GM19193 (cell line): ENCODE data around the gene SELPLG.

Source experiments
- POLR2A ChIP-seq: IDR thresholded peaks from 4 replicates; pipeline ENCODE4 v1.6.1; 2011; ENCODE audit not compliant: insufficient read depth, insufficient read length; ENCODE audit errors: extremely low read depth

Gene SELPLG

DNA sequence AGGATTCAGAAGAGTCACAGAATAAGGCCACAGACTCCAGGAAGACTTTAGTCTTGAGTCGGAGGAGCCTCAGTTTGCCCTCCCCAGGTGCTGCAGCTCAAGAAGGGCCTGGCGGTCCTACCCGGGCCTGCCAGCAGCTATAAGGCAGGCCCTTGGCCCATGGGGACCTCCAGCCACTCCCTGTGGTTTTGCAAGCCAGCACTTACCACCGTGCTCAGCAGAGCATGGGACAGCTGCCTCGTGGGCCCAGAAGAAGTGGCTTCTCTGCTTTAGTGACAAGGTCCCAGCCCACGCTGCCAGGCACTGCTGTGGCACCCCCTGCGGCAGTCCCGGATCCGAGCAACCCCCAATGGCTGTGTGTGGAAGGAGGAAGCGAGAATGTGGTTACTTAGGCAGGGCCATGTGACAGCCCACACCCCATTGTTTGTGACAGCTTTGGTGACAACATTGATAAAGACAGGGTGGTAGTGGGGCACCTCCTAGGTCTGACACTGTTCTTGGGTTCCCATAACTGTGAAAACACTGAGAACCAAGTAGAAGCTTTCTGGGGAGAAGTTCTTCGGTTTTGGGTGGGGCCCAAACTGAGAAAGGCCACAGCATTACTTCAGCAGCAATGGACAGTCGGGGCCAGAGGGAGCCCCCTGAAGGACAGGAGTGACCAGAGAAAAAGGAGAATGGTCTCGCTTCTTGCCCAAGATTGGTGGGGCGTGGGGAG lies at the start of gene SELPLG:
Gene SELPLG, minus strand, starts transcription at position 361 of the 715 bp plus-strand sequence. CDS start 9,587 bp downstream, outside the sequence.
- peak; percentile 54 for TF ChIP-seq POLR2A

DNA sequence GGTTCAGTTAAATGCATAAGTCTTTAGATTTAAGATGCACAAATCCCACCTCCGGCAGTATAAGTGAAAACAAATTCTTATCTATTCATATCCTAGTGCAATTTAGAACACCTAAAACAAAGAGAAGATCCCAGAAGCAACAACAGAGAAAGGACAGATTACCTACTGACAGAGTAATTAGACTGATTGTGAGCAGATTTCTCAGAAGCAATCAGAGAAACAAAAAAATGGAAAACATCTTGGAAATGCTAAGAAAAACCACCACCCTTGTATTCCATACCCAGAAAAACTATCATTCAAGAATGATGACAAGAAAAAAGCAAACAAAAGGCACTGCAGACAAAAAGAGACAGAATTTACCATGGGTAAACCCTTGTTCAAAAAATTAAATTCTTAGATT lies 47.6 kb upstream of the SELPLG start:
- TF ChIP-seq POLR2A, result no peak

DNA sequence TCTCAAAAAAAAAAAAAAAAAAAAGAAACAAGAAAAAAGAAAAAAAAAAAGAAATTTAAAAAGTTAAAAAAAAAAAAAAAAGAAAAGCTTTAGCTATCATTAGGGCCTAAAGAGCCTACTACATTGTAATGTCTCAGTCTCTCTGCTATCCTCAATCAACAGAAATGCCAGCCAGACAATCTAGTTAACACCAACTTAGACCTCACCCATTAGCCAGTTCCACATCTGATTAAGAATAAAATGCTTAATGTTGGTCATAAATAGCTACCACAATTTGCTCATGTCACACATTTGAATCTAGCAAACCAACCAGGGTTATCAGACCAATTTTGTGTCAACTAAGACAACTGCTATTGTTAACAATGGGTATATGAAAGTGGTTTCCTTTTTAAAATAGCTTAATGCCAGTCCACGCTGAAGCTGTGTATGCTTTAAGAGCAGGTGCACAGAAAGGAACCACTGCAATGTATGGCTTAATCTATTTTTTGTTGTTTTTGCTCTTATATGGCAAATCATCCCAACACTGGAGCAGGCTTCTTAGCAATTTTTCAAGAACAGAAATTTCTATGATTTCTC lies 45.5 kb upstream of the SELPLG start:
- no peak for TF ChIP-seq POLR2A

DNA sequence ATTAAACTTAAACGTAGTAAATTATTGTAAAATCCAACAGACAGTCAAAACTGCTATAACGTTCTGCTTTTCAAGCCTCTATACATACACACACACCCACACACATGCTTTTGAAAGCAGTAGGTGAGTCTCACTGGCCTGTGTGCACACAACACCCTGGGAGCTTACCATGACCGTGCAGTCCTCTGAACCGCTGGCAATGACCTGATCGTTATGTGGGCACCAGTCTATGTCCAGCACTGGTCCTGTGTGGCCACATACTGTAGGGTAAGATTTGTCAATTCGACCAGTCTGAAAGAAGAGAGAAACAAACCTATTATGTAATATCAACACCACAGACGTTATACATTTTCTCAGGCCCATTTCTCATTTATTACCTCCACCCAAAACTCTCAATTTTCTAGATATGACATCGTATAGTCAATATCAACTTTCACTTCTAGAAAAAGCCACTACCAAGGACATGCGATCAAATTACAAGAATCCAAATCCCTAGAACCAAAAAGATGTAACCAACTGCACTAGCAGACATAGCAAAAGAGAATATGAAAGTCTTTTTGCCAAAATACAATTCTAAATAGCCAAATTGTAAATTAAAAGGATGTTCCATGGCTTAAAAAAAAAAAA lies 44.5 kb upstream of the SELPLG start:
- no peak for TF ChIP-seq POLR2A

DNA sequence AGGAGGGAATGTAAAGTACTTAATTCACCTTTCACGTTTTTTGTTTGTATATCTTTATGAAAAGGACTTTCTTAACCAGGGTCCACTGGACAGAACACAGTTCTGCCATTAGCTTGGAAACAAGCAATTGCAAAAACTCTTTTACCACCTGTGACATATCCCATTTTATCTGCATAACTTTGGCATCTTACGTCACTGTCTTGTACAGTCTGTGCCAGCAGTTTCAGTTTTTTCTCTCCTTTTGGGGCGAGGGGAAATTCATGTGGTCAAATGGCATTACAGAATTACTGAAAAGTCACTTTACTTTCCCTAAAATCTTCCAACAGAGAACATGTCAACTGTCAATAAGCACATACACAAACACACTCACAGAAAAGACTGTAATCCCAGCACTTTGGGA lies 43.7 kb upstream of the SELPLG start:
- TF ChIP-seq POLR2A, result no peak

DNA sequence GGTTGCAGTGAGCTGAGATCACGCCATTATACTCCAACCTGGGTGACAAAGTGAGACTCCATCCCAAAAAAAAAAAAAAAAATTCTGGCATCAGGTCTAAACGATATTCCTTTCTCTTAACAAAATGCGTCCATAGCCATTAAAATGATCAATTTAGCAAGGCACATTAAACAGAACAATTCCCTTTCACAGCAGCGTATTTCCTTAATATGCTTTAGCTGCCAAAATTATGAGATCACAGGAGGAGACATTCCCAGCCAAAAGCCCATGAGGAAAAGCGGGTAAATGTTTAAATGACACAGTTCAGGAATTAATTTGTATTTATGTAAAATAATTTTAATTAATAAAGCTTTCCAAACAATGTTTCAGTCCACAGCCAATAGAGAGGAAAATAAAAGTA lies 43.0 kb upstream of the SELPLG start:
- TF ChIP-seq POLR2A, result no peak

- no peak for TF ChIP-seq POLR2A
Measured at GRCh38 chr12:108675792-108676191, 42.1 kb upstream of the SELPLG start.

DNA sequence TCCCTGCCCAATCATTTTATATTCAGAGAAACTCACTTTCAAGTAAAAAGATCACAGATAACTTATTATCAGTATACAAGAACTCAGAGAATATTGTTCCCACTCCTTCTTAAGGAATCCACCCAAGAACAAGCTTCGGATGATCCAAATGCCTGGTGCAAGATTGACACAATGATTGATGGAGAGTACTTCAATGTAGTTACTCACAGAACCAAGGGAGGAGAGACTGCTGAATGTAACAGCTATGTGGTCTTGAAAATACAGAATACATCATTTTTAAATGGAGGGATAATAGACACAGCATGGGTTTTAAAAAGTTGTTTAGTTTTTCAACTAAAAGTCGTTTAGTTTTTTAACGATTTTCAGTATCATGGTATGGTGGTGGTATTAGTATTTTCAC lies 38.4 kb upstream of the SELPLG start:
- no peak for TF ChIP-seq POLR2A

DNA sequence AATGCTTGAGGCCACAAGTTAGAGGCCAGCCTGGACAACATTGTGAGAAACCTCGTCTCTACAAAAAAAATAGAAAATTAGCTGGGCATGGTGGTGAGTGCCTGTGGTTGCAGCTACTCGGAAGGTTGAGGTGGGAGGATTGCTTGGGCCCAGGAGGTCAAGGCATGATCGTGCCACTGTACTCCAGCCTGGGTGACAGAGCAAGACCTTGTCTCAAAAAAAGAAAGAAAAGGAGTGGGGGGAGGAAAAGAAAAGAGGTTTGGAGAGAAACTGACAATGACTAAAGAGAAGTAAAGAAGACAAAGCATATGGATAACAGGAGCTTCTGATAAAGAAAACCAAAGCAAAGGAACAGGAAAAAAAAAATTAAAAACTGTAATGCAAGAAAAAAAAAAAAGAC lies 37.4 kb upstream of the SELPLG start:
- no peak for TF ChIP-seq POLR2A

- no peak for TF ChIP-seq POLR2A
Measured at GRCh38 chr12:108670066-108670631, 36.5 kb upstream of the SELPLG start.

- TF ChIP-seq POLR2A, result no peak
Measured at GRCh38 chr12:108668542-108668941, 34.8 kb upstream of the SELPLG start.

DNA sequence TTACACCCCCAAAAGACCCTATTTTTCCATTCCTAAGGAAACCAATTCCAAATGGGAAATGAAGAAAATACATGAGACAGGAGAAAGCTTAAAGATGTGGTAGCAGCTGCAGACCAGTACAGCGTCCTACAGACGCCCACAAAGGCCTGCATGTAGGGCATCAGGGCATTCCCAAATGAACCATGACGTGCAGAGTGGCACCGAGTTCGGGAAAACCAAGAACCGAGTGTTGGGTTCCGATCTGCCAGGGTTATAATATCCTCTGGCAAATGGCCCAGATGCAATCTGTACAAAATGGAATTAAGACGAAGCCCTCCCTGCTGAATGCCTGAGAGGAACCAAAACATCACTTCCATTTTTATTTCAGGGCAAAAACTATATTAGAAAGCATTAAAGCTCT lies 34.4 kb upstream of the SELPLG start:
- TF ChIP-seq POLR2A, result no peak

GRCh38 chr12:108667349-108667748 lies 33.7 kb upstream of the SELPLG start:
- TF ChIP-seq POLR2A, result no peak

- no peak for TF ChIP-seq POLR2A
Measured at GRCh38 chr12:108666401-108666881, 32.7 kb upstream of the SELPLG start.

DNA sequence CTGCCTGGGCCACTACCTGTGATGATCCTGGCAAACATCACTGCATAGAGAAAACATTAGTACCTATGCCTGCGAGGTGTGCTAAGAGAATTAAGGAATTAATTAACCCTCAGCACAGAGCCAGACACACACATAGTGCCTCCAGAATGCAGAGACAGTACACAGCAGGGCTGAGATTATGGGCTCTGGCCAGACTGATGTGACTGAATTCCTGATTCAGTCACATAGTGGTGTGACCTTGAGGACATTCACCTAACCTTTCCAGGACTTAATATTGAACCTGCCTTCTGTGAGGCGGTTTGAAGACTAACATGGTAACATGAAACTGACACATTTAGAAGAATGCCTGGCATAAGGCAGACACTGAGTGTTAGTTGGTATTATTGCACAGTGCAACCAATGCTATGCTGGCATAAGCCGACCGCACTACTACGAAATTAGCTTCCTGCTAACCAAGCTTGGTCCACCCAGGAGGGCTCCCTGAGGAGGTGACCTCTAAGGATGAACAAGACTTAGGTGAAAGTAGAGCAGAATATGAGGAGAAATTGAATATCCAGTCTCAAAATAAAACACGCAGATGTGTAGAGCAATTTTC lies 32.0 kb upstream of the SELPLG start:
- no peak for TF ChIP-seq POLR2A
